SK-N-SH (cell line): Measurements from ENCODE around the gene TGIF1. TPM values are rescaled to one million over a fixed set of nuclear protein-coding genes. Genes with fewer than 3 reads are reported as not detected.

ENCODE experiments used
- CTCF ChIA-PET: fragments of 300-600, 350-600 bp; formaldehyde crosslinking; extraction: SDS; loops from one replicate; lab custom pipeline; 2021; lab: Yijun Ruan, JAX
- POLR2A ChIA-PET: fragments of 350-600 bp; sonication (Branson Sonifier 250); formaldehyde crosslinking; extraction: SDS; loops from one replicate; lab custom pipeline; 2020; ENCODE audit warnings: antibody characterized with exemption, inconsistent platforms; lab: Yijun Ruan, JAX
- DNase-seq: peaks from one replicate; pipeline ENCODE4 v3.0.0; 2012
- H2AFZ ChIP-seq: fragments of 200-600 bp; sonication (generic); 2 replicates; pipeline ENCODE4 v1.8.1; 2016; ENCODE audit warnings: antibody characterized with exemption, mild to moderate bottlenecking, low read depth
- H3F3A ChIP-seq: fragments of 200-600 bp; sonication (generic); replicated peaks from 2 replicates; pipeline ENCODE3; 2016; ENCODE audit warnings: antibody characterized with exemption, mild to moderate bottlenecking; ENCODE audit not compliant: insufficient read depth
- H3K27ac ChIP-seq, 2 experiments: fragments of 200-500 bp in 1 of 2; fragments of 200-600 bp in 1 of 2; sonication (Bioruptor generic) in 1 of 2; sonication (generic), shearing (Covaris generic) in 1 of 2; 2 replicates each; pipeline versions ENCODE4 v1.5.1 to v1.6.1; 2014 to 2016; ENCODE audit warnings: low read depth in 2 of 2, inconsistent platforms in 1 of 2, low read length in 1 of 2, mild to moderate bottlenecking in 1 of 2, mixed read lengths in 1 of 2
- H3K27me3 ChIP-seq: fragments of 200-600 bp; sonication (generic), shearing (Covaris generic); 2 replicates; pipeline ENCODE4 v1.6.1; 2016; ENCODE audit warnings: mixed run types; ENCODE audit not compliant: insufficient read depth
- H3K36me3 ChIP-seq, 2 experiments: fragments of 200-500 bp in 1 of 2; fragments of 200-600 bp in 1 of 2; sonication (Bioruptor generic) in 1 of 2; sonication (generic) in 1 of 2; replicated peaks in 1 of 2; 2 replicates each; pipeline versions ENCODE3 to v1.5.1; 2014 to 2016; ENCODE audit warnings: low read length in 1 of 2, mild to moderate bottlenecking in 1 of 2; ENCODE audit not compliant: insufficient read depth in 2 of 2, control insufficient read depth in 1 of 2
- H3K4me1 ChIP-seq, 2 experiments: fragments of 200-500 bp in 1 of 2; fragments of 200-600 bp in 1 of 2; sonication (Bioruptor generic) in 1 of 2; sonication (generic), shearing (Covaris generic) in 1 of 2; 2 replicates each; pipeline versions ENCODE4 v1.5.1 to v1.6.1; 2014 to 2016; ENCODE audit warnings: low read depth in 1 of 2, low read length in 1 of 2, mixed run types in 1 of 2; ENCODE audit not compliant: insufficient read depth in 2 of 2, control insufficient read depth in 1 of 2
- H3K4me2 ChIP-seq: fragments of 200-600 bp; sonication (generic), shearing (Covaris generic); 2 replicates; pipeline ENCODE4 v1.6.1; 2017; ENCODE audit warnings: mixed run types
- H3K4me3 ChIP-seq, 2 experiments: fragments of 200-500 bp in 1 of 2; fragments of 200-600 bp in 1 of 2; sonication (Bioruptor generic) in 1 of 2; sonication (generic), shearing (Covaris generic) in 1 of 2; 2 replicates each; pipeline versions ENCODE4 v1.5.1 to v1.8.1; 2014 to 2016; ENCODE audit warnings: low read depth in 2 of 2, inconsistent platforms in 1 of 2, low read length in 1 of 2, mild to moderate bottlenecking in 1 of 2, mixed read lengths in 1 of 2, moderate library complexity in 1 of 2
- H3K79me2 ChIP-seq: fragments of 200-600 bp; sonication (generic); 2 replicates; pipeline ENCODE4 v1.8.1; 2017; ENCODE audit warnings: mild to moderate bottlenecking; ENCODE audit not compliant: insufficient read depth
- H3K9ac ChIP-seq: fragments of 200-600 bp; sonication (generic); 2 replicates; pipeline ENCODE4 v1.6.1; 2017; ENCODE audit warnings: mixed run types
- H3K9me2 ChIP-seq: fragments of 200-600 bp; sonication (generic); 2 replicates; pipeline ENCODE4 v1.6.1; 2017; ENCODE audit warnings: mixed run types
- H3K9me3 ChIP-seq: fragments of 200-600 bp; sonication (generic); 2 replicates; pipeline ENCODE4 v1.6.1; 2017; ENCODE audit warnings: mixed run types, mild to moderate bottlenecking, moderate library complexity
- H4K20me1 ChIP-seq: fragments of 200-600 bp; sonication (generic); 2 replicates; pipeline ENCODE4 v1.6.1; 2017; ENCODE audit warnings: mild to moderate bottlenecking, mixed run types; ENCODE audit not compliant: insufficient read depth
- CHD2 ChIP-seq: fragments of 150-350 bp; IDR thresholded peaks from 2 replicates; pipeline ENCODE4 v1.6.1; 2018; ENCODE audit warnings: low read length; ENCODE audit not compliant: partially characterized antibody
- CTCF ChIP-seq: fragments of 200-600 bp; sonication (generic); IDR thresholded peaks from 2 replicates; pipeline ENCODE4 v1.6.1; 2017; ENCODE audit warnings: antibody characterized with exemption, mild to moderate bottlenecking, moderate library complexity
- FOSL2 ChIP-seq: IDR thresholded peaks from 2 replicates; pipeline ENCODE4 v1.4.0; 2012; ENCODE audit warnings: low read depth, mild to moderate bottlenecking, moderate library complexity, borderline replicate concordance
- GATA2 ChIP-seq: sonication (generic); formaldehyde crosslinking; IDR thresholded peaks from 2 replicates; pipeline ENCODE4 v1.5.0; 2020; ENCODE audit warnings: mild to moderate bottlenecking, missing genetic modification reagents
- IRF3 ChIP-seq: fragments of 150-350 bp; IDR thresholded peaks from 2 replicates; pipeline ENCODE4 v1.6.1; 2016; ENCODE audit warnings: mild to moderate bottlenecking, low read depth, low read length
- NRF1 ChIP-seq: IDR thresholded peaks from 2 replicates; pipeline ENCODE4 v1.6.1; 2012; ENCODE audit warnings: low read depth, mild to moderate bottlenecking, low read length
- PBX3 ChIP-seq: IDR thresholded peaks from 2 replicates; pipeline ENCODE4; 2012
- POLR2AphosphoS5 ChIP-seq: IDR thresholded peaks from 2 replicates; pipeline ENCODE4 v1.6.1; 2012; ENCODE audit warnings: low read depth, low read length
- REST ChIP-seq: IDR thresholded peaks from 2 replicates; pipeline ENCODE4 v1.6.1; 2012; ENCODE audit warnings: mild to moderate bottlenecking, low read depth, low read length, moderate library complexity
- RFX5 ChIP-seq: IDR thresholded peaks from 2 replicates; pipeline ENCODE4 v1.6.1; 2012; ENCODE audit warnings: mild to moderate bottlenecking, improper control_type of control experiment, low read length
- RXRA ChIP-seq: IDR thresholded peaks from 2 replicates; pipeline ENCODE4 v1.4.0; 2012; ENCODE audit warnings: low read depth, mild to moderate bottlenecking, borderline replicate concordance
- SIN3A ChIP-seq: IDR thresholded peaks from 2 replicates; pipeline ENCODE4 v1.6.1; 2012; ENCODE audit warnings: low read depth, mild to moderate bottlenecking, low read length, moderate library complexity, borderline replicate concordance
- SMC3 ChIP-seq: IDR thresholded peaks from 2 replicates; pipeline ENCODE4 v1.6.1; 2012; ENCODE audit warnings: low read depth, low read length, improper control_type of control experiment
- TAF1 ChIP-seq: IDR thresholded peaks from 2 replicates; pipeline ENCODE4 v1.6.1; 2012; ENCODE audit warnings: low read depth, mild to moderate bottlenecking, low read length, moderate library complexity, borderline replicate concordance
- TCF12 ChIP-seq: IDR thresholded peaks from 2 replicates; pipeline ENCODE4 v1.4.0; 2012
- ZBTB33 ChIP-seq: IDR thresholded peaks from 2 replicates; pipeline ENCODE4 v1.4.0; 2012; ENCODE audit warnings: low read depth, borderline replicate concordance
- WGBS: methylation state at CpG from one replicate; pipeline ENCODE4 v1.1.6; 2017; ENCODE audit warnings: low lambda C conversion rate; 5-methylcytosine and 5-hydroxymethylcytosine counted together
- polyA plus RNA-seq, 3 experiments: library from polyadenylated mRNA; depleted of rRNA; stranded (reverse); fragments of >200 nt; gene quantifications; 2 replicates each; pipeline ENCODE4 v1.2.3, GENCODE V29; 2012

Gene TGIF1
- polyA plus RNA-seq, 1 of the 3 experiments (the other 2 are of a cell fraction): 113 TPM

- no peaks in the 10 kb centered on the region for H3K9me3 ChIP-seq
- no peaks in the 10 kb centered on the region for H3K27me3 ChIP-seq
- H3K36me3 ChIP-seq: no peaks in the 10 kb centered on the region
- no peak for DNase-seq
- H3K9ac ChIP-seq: no peak overlapping the region
- H3K4me2 ChIP-seq: no peak overlapping the region
- CTCF ChIA-PET: interaction anchor here (1.1 kb wide), 1 partner anchor 254 kb away, joined by 3 read pairs; no protein-coding TSS in a partner anchor
- POLR2A ChIA-PET: no interaction called here
- no peaks in the 10 kb centered on the region for H4K20me1 ChIP-seq
- no peak overlapping the region for H3K27ac ChIP-seq
- TF ChIP-seq ZBTB33 (no peak), RFX5 (no peak), CTCF (no peak), GATA2 (CRISPR knock-in tag) (no peak), POLR2AphosphoS5 (no peak), RXRA (no peak), NRF1 (no peak), REST (no peak), IRF3 (no peak), SMC3 (no peak), PBX3 (no peak), SIN3A (no peak), TAF1 (no peak), FOSL2 (no peak), TCF12 (no peak), CHD2 (no peak)
- WGBS: 46% methylated on average over 3 of the region's 3 CpGs
- no peaks in the 10 kb centered on the region for H3F3A ChIP-seq
- no peaks in the 10 kb centered on the region for H3K9me2 ChIP-seq
- H3K4me3 ChIP-seq: no peak overlapping the region
- H3K79me2 ChIP-seq: no peaks in the 10 kb centered on the region
- no peaks in the 10 kb centered on the region for H3K4me1 ChIP-seq
- no peak overlapping the region for H2AFZ ChIP-seq
Observed at GRCh38 chr18:3411327-3411726, 38.6 kb upstream of the TGIF1 start.
